GM15510 (cell line): ENCODE results near the gene GANC.

Experiments used
- POLR2A ChIP-seq: IDR thresholded peaks from 3 replicates; pipeline ENCODE4 v1.6.1; 2011; ENCODE audit warnings: borderline replicate concordance; ENCODE audit not compliant: insufficient read length; ENCODE audit errors: extremely low read depth

Gene GANC

DNA sequence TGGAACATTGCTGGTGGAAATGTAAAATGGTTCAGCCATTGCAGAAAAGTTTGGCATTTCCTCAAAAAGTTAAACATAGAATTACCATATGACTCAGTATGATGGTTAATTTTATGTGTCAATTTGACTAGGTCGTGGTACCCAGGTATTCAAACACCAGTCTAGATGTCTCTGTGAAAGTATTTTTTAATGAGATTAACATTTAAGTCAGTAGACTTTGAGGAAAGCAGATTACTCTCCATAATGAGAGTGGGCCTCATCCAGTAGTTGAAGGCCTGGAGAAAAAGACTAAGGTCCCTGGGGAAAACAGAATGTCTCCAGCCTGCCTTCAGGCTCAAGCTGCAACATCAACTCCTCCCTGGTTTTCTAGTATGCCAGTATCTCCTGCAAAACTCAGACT is 42.5 kb downstream of the GANC start:
- TF ChIP-seq POLR2A, result no peak

DNA sequence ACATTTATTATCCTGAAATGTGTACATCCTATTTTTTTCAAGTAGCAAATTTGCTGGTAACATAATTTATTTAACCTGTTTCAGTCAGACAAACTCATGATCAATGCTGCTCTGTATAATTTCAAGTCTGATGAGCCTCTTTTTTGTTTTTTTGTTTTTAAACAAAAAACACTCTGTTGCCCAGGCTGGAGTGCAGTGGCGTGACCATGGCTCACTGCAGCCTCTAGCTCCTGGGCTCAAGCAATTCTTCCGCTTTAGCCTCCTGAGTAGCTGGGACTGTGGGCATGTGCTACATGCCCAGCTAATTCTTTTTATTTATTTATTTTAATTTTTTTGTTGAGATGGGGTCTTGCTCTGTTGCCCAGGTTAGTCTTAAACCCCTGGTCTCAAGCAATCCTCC is 46.2 kb downstream of the GANC start:
- no peak for TF ChIP-seq POLR2A

- TF ChIP-seq POLR2A, result no peak
Measured at GRCh38 chr15:42324308-42324707, 51.3 kb downstream of the GANC start.

DNA sequence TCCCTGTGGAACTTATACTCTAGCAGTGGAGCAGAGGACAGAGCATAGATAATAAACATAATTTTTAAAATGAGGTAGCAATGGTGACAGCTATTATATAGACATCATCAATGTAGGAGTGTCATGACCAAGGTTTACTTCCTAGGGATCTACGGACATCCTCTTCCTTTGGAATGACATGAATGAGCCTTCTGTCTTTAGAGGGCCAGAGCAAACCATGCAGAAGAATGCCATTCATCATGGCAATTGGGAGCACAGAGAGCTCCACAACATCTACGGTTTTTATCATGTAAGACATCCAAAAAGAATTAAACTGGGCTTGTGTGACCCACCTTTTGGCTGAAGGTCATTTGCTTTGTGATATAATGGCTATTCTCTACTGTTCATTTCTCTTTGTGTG is 56.2 kb downstream of the GANC start:
- TF ChIP-seq POLR2A, result no peak

GRCh38 chr15:42329992-42330391 is 57.0 kb downstream of the GANC start:
- TF ChIP-seq POLR2A, result no peak

GRCh38 chr15:42331235-42331634 is 58.2 kb downstream of the GANC start:
- TF ChIP-seq POLR2A, result no peak

GRCh38 chr15:42332331-42332730 is 59.3 kb downstream of the GANC start:
- TF ChIP-seq POLR2A, result no peak

DNA sequence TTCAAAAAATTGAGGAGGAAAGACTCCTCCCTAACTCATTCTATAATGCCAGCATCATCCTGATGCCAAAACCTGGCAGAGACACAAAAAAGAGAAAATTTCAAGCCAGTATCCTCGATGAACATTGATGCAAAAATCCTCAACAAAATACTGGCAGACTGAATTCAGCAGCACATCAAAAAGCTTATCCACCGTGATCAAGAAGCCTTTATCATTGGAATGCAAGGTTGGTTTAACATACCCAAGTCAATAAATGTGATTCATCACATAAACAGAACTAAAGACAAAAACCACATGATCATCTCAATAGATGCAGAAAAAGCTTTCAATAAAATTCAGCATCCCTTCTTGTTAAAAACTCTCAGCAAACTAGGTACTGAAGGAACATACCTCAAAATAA is 62.1 kb downstream of the GANC start:
- no peak for TF ChIP-seq POLR2A

DNA sequence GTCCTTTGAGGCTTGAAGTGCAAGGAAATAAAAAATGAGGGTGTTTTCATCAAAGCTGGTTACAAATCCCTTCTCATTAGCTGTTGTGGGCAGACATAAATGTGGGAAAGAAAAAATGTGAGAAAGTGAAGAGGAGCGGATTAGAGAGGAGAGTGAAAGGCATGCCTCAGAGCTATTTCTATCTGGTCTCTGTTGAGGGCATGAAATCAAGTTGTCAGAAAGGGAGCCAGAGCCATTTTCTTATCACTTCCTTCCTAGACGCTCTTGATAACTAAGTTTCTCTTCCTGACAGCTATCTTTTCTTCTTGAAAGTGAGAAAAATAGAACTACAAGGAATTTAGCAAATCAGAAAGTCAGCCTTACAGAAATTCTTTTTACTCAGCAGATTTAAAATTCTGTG is 65.5 kb downstream of the GANC start:
- TF ChIP-seq POLR2A, result no peak

DNA sequence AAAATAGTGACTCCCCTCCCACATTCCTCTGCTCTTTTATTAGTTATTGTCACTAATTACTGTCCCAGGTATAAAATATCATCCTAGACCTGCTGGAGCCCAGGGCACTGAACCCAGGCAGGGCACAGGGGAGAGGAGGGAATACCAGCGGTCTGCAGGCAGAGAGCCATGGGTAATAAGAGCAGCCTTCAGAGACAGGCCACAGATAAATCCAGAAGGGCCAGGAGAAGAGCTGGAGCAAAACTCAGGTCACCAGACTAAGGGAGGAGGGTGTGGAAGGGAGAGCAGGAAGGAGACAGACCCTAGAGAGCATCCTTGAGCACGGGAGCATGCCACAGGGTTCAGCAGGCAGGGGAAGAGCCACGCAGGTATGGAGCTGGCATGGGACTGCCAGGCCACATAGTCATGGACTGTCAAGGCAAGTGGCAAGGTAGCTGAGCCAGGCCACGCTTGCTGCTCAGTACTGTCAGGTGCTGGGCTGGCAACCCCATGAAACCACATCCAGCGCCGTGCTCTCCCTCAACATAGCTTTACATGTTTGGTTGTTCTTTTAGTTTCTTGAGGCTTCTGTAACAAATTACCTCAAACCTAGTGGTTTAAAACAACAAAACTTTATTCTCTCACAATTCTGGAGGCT is 70.7 kb downstream of the GANC start:
- no peak for TF ChIP-seq POLR2A

DNA sequence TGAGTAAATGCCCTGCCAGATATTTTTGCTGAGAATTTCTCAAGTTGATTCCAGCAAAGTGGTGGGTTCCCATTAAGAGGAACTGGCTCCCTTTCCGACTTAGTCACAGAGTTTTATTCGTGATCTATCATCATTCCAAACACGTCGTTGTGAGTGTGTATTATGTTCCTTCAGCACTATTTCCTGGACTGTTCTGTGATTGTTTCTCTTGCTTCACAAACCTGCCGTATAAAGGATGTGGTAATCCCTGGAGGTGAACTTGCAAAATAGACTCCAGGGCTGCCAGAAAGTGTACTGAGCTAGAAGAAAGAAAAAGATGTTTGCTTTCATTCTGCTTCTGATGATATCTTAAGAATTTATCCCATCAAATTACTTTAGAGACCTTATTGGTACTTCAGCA is 71.8 kb downstream of the GANC start:
- no peak for TF ChIP-seq POLR2A

GRCh38 chr15:42345504-42345903 is 72.5 kb downstream of the GANC start:
- no peak for TF ChIP-seq POLR2A

GRCh38 chr15:42348083-42348482 is 75.1 kb downstream of the GANC start:
- TF ChIP-seq POLR2A, result no peak

DNA sequence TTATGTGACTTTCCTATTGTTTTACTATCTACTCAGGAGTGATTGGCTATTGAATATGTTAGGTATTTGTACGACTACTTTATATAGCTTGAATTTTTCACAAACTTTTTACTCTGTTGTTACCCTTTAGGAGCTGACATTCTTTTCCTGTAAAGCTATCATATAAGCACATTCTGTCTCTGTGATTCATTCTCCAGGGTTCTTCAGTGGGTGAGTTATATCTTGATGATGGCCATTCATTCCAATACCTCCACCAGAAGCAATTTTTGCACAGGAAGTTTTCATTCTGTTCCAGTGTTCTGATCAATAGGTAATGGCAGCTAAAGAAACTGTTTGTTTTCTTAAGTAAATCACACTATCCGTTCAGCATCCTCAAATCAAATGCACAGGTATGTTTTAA is 76.2 kb downstream of the GANC start:
- TF ChIP-seq POLR2A, result no peak

- no peak for TF ChIP-seq POLR2A
Measured at GRCh38 chr15:42352401-42352800, 79.4 kb downstream of the GANC start.

DNA sequence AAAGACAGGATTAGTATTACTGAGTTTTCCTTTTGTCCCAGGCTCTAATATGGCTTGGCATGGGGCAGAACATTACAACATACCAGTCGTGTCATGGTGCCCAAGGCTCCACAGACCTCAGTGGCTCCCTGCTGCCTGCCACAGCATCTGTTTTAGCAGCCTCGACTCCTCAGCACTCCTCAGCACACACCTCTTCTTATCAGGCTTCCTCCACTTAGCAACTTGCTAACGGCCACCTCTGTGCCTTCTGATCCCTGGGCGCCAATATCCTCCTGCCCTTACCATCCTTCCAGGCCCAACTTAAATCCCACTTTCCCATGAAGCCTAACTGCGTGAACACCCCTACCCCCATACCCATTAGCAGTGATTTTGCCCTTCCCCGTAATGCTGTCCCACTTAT is 80.1 kb downstream of the GANC start:
- TF ChIP-seq POLR2A, result no peak

DNA sequence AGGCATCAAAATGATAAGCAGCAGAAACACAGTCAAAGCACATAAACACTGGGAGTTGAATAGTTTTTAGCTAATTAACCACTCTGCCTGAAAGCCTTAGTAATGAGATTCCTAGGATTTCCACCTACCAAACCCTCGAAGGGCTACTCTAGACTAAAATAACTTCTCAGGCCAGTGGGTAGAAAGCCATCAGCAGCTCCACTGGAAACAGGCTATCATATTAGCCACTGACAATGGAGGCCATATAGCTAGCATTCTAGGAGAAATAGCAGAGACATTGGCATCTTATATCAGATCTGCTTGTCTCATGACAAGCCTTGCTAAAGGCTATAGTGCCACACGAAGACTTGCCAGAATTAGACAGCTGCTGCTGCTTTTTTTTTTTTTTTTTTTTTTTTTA is 81.8 kb downstream of the GANC start:
- TF ChIP-seq POLR2A, result no peak
